ENCODE data around the gene EMD.
A peak's percentile ranks its signal among the peaks of the same experiment; 100 is the strongest.
"Not testable (repeated sequence)": the region's sequence is repeated elsewhere in the genome, so short reads cannot be mapped to it uniquely, and the experiment has no call there.

The EMD gene

GRCh38 chrX:154371017-154371788, 7.9 kb upstream of the EMD start:
- peak; percentile 80 to 83 for DNase-seq (ENCODE audit: low read depth in 2 of 2)

- DNase-seq (ENCODE audit: low read depth in 2 of 2): no peak
These were observed 7.2 kb upstream of the EMD start for GRCh38 chrX:154371789-154372300.

- no peak for DNase-seq (ENCODE audit: low read depth in 2 of 2)
These were observed 6.5 kb upstream of the EMD start for GRCh38 chrX:154372612-154373022.

GRCh38 chrX:154373340-154374306, 5.5 kb upstream of the EMD start:
- no peak for DNase-seq (ENCODE audit: low read depth in 2 of 2)

GRCh38 chrX:154374313-154375155, 4.6 kb upstream of the EMD start, which contains the start of gene FLNA:
Gene FLNA (minus strand): TSS chrX:154374634. CDS start chrX:154371245, 3,389 bp downstream.
- no peak for DNase-seq (ENCODE audit: low read depth in 2 of 2)

GRCh38 chrX:154375156-154375504, 4.0 kb upstream of the EMD start:
- DNase-seq (ENCODE audit: low read depth in 2 of 2): no peak

- no peak for DNase-seq (ENCODE audit: low read depth in 2 of 2)
These were observed 2.3 kb upstream of the EMD start for GRCh38 chrX:154376774-154377173.

GRCh38 chrX:154378059-154378798, 866 bp upstream of the EMD start:
- no peak for DNase-seq (ENCODE audit: low read depth in 2 of 2)

- no peak for DNase-seq (ENCODE audit: low read depth in 2 of 2)
These were observed 465 bp downstream of the EMD start for GRCh38 chrX:154379569-154379951.

GRCh38 chrX:154380153-154380552, 1.1 kb downstream of the EMD start:
- DNase-seq (ENCODE audit: low read depth in 2 of 2): no peak

GRCh38 chrX:154380787-154381186, 1.7 kb downstream of the EMD start:
- DNase-seq (ENCODE audit: low read depth in 2 of 2): no peak

- no peak for DNase-seq (ENCODE audit: low read depth in 2 of 2)
These were observed 2.2 kb downstream of the EMD start for GRCh38 chrX:154381271-154381670.

GRCh38 chrX:154382483-154383069, 3.5 kb downstream of the EMD start:
- no peak for DNase-seq (ENCODE audit: low read depth in 2 of 2)

- no peak for DNase-seq (ENCODE audit: low read depth in 2 of 2)
These were observed 4.5 kb downstream of the EMD start for GRCh38 chrX:154383359-154384283.

- DNase-seq (ENCODE audit: low read depth in 2 of 2): no peak
These were observed 5.3 kb downstream of the EMD start for GRCh38 chrX:154384284-154384892.

GRCh38 chrX:154388094-154388493, 9.0 kb downstream of the EMD start:
- DNase-seq (ENCODE audit: low read depth in 2 of 2): not testable (repeated sequence)

- not testable (repeated sequence) for DNase-seq (ENCODE audit: low read depth in 2 of 2)
These were observed 9.6 kb downstream of the EMD start for GRCh38 chrX:154388649-154389048.

- DNase-seq (ENCODE audit: low read depth in 2 of 2): not testable (repeated sequence)
These were observed 11.0 kb downstream of the EMD start for GRCh38 chrX:154389812-154390747.

Data from stimulated activated CD8-positive, alpha-beta memory T cell treated with anti-CD3 and anti-CD28 coated beads, Interleukin-7, amount 100 ng/mL, for 1 hour (primary cell).